Fibroblast of lung (primary cell): ENCODE results near the gene OR1I1. TPM values are rescaled to one million over a fixed set of nuclear protein-coding genes. Genes with fewer than 3 reads are reported as not detected.

Experiments used
- DNase-seq, 2 donors: peaks; one replicate each; pipeline versions ENCODE4 v3.0.0 to v3.0.0-alpha.2; 2010; ENCODE audit warnings: low read depth in 2 of 2
- H2AFZ ChIP-seq: 2 replicates; pipeline ENCODE4 v1.5.1; 2012; ENCODE audit warnings: low read length, control low read depth, inconsistent platforms
- H3K27ac ChIP-seq: 2 replicates; pipeline ENCODE4 v1.5.1; 2011; ENCODE audit warnings: low read length, control low read depth; ENCODE audit not compliant: insufficient read depth
- H3K27me3 ChIP-seq: 2 replicates; pipeline ENCODE4 v1.5.1; 2011; ENCODE audit warnings: mild to moderate bottlenecking, low read length; ENCODE audit not compliant: control insufficient read depth, insufficient read depth
- H3K36me3 ChIP-seq: 2 replicates; pipeline ENCODE4 v1.5.1; 2011; ENCODE audit warnings: low read length; ENCODE audit not compliant: control insufficient read depth, insufficient read depth
- H3K4me1 ChIP-seq: 2 replicates; pipeline ENCODE4 v1.5.1; 2011; ENCODE audit warnings: low read length; ENCODE audit not compliant: control insufficient read depth, insufficient read depth; ENCODE audit errors: extremely low read depth
- H3K4me2 ChIP-seq: 2 replicates; pipeline ENCODE4 v1.5.1; 2011; ENCODE audit warnings: low read length, control low read depth; ENCODE audit not compliant: insufficient read depth; ENCODE audit errors: extremely low read depth
- H3K4me3 ChIP-seq, 4 experiments: fragments of 200-600 bp in 1 of 4; sonication (generic) in 1 of 4; replicated peaks in 1 of 4; 2 replicates each; pipeline ENCODE4 v1.5.1; 2011 to 2016; ENCODE audit warnings: low read length in 4 of 4, low read depth in 3 of 4, mild to moderate bottlenecking in 3 of 4, control low read depth in 2 of 4, inconsistent platforms in 1 of 4, mixed read lengths in 1 of 4; ENCODE audit not compliant: insufficient read depth in 1 of 4; ENCODE audit errors: control extremely low read depth in 1 of 4
- H3K79me2 ChIP-seq: 2 replicates; pipeline ENCODE4 v1.5.1; 2012; ENCODE audit warnings: mild to moderate bottlenecking, low read length, inconsistent platforms; ENCODE audit not compliant: control insufficient read depth, insufficient read depth
- H3K9ac ChIP-seq: 2 replicates; pipeline ENCODE4 v1.5.1; 2011; ENCODE audit warnings: mild to moderate bottlenecking, low read length, control low read depth; ENCODE audit not compliant: insufficient read depth
- H3K9me3 ChIP-seq: 2 replicates; pipeline ENCODE4 v1.5.1; 2012; ENCODE audit warnings: low read depth, low read length; ENCODE audit not compliant: control insufficient read depth, insufficient read depth
- H4K20me1 ChIP-seq: 2 replicates; pipeline ENCODE4 v1.5.1; 2011; ENCODE audit warnings: low read length; ENCODE audit not compliant: control insufficient read depth, insufficient read depth; ENCODE audit errors: extremely low read depth
- CTCF ChIP-seq, 2 donors: IDR thresholded peaks in 1 of 2; conservative IDR thresholded peaks in 1 of 2; 1 replicate in 1 of 2; 2 replicates in 1 of 2; pipeline ENCODE4 v1.5.1; 2011 to 2012; ENCODE audit warnings: low read length in 2 of 2, control low read depth in 1 of 2, inconsistent platforms in 1 of 2, low read depth in 1 of 2, mild to moderate bottlenecking in 1 of 2
- EZH2 ChIP-seq: IDR thresholded peaks from 2 replicates; pipeline ENCODE4 v1.5.1; 2012; ENCODE audit warnings: low read length, control low read depth, mild to moderate bottlenecking; ENCODE audit errors: missing control alignments
- polyA plus RNA-seq, 2 donors: library from polyadenylated mRNA; depleted of rRNA in 1 of 2; stranded (reverse) in 1 of 2; unstranded in 1 of 2; fragments of >200 nt; gene quantifications; 2 replicates each; pipeline ENCODE4 v1.2.1, GENCODE V29; 2011 to 2012; ENCODE audit warnings: missing spikeins in 1 of 2
- total RNA-seq: library from RNA; depleted of rRNA; stranded (reverse); fragments of >200 nt; gene quantifications from 2 replicates; pipeline ENCODE4 v1.2.1, GENCODE V29; 2014

OR1I1 gene
- total and polyA plus RNA-seq, 2 donors (not counting 1 experiment from before 2014, with no cell fraction given): not detected

- Histone ChIP-seq H3K9ac (no peak overlapping the region), H3K27ac (no peak overlapping the region), H3K4me3 (no peak overlapping the region), H3K9me3 (no peaks in the 10 kb centered on the region), H3K36me3 (no peaks in the 10 kb centered on the region), H3K79me2 (no peaks in the 10 kb centered on the region), H2AFZ (no peak overlapping the region), H3K4me2 (no peak overlapping the region), H3K4me1 (no peaks in the 10 kb centered on the region), H4K20me1 (no peaks in the 10 kb centered on the region), H3K27me3 (no peaks in the 10 kb centered on the region)
- no peak for DNase-seq
- no peak for TF ChIP-seq EZH2
- no peak for TF ChIP-seq CTCF (conservative IDR thresholded peaks at IDR 0.05 in 1 of 2, IDR thresholded peaks at IDR 0.05 in 1 of 2; ENCODE audit: low read depth in 1 of 2, low read length in 2 of 2)
Measured at GRCh38 chr19:15045506-15045905, 36.5 kb upstream of the OR1I1 start.

DNA sequence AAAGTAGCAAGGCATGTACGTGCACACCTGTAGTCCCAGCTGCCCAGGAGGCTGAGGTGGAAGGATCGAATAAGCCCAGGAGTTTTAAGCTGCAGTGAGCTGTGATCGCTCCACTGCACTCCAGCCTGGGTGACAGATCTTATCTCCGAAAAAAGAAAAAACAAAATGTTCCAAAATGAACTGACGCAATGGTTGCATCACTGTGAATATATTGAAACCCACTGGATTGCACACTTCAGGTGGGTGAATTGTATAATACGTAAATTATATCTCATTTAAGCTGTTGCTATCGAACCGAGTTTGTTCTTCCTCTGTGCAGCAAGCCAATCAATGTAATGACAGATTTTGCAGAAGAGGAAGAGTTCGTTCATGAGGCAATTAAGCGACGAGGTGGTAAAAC, 34.3 kb upstream of the OR1I1 start:
- no peak for DNase-seq
- Histone ChIP-seq H3K27me3 (no peaks in the 10 kb centered on the region), H3K4me3 (no peak overlapping the region), H3K27ac (no peak overlapping the region), H3K4me1 (no peaks in the 10 kb centered on the region), H3K9me3 (no peaks in the 10 kb centered on the region), H3K4me2 (no peak overlapping the region), H4K20me1 (no peaks in the 10 kb centered on the region), H3K36me3 (no peaks in the 10 kb centered on the region), H3K9ac (no peak overlapping the region), H3K79me2 (no peaks in the 10 kb centered on the region), H2AFZ (no peak overlapping the region)
- no peak for TF ChIP-seq CTCF (conservative IDR thresholded peaks at IDR 0.05 in 1 of 2, IDR thresholded peaks at IDR 0.05 in 1 of 2; ENCODE audit: low read depth in 1 of 2, low read length in 2 of 2)
- TF ChIP-seq EZH2: no peak

DNA sequence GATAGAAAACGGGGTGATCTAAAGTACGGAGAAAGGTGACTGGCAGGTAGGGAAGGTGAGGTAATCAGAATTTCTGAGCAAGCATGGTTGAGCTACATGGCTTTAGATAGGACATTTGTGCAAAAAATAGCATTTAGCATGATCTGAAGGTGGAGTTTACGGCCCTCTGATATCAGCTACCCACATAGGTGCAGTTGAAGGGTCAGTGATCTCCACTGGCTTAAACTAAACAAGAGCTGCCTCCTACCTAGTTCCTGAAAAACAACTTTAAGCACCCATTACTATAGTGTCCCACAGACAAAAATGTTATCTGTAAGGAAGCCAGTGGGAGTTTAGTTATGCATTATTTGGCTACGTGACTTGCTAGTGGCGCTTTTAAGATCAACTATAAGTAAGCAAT, 33.9 kb upstream of the OR1I1 start:
- H3K4me1 ChIP-seq: no peaks in the 10 kb centered on the region
- no peaks in the 10 kb centered on the region for H4K20me1 ChIP-seq
- H3K79me2 ChIP-seq: no peaks in the 10 kb centered on the region
- H3K27ac ChIP-seq: no peak overlapping the region
- no peak for TF ChIP-seq CTCF (conservative IDR thresholded peaks at IDR 0.05 in 1 of 2, IDR thresholded peaks at IDR 0.05 in 1 of 2; ENCODE audit: low read depth in 1 of 2, low read length in 2 of 2)
- TF ChIP-seq EZH2: no peak
- DNase-seq: no peak
- H3K4me3 ChIP-seq: no peak overlapping the region
- H3K9me3 ChIP-seq: no peaks in the 10 kb centered on the region
- no peak overlapping the region for H2AFZ ChIP-seq
- H3K9ac ChIP-seq: no peak overlapping the region
- H3K36me3 ChIP-seq: no peaks in the 10 kb centered on the region
- no peak overlapping the region for H3K4me2 ChIP-seq
- H3K27me3 ChIP-seq: no peaks in the 10 kb centered on the region
